ENCODE measurements around the gene TDRD10.

DNA sequence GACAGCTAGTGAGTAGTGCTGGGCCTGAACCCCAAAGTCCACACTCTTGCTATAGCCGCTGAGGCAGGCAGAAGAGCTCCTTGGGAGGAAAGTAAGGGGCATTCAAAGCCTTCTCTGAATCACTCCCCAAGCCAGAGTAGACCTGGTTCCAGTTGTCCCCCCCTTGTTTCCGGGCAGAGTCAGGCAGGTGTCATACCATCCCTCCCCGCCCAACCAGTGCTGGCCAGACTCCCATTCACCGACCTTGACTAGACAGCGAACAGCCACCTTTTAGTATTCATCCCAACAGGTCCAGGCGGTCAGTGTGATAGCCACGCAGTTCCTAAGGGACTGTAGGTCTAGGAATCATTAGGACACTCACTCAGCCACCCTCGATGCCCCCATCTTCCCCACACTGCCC, 77.4 kb downstream of the TDRD10 start:
- TF ChIP-seq, protein P1, sequence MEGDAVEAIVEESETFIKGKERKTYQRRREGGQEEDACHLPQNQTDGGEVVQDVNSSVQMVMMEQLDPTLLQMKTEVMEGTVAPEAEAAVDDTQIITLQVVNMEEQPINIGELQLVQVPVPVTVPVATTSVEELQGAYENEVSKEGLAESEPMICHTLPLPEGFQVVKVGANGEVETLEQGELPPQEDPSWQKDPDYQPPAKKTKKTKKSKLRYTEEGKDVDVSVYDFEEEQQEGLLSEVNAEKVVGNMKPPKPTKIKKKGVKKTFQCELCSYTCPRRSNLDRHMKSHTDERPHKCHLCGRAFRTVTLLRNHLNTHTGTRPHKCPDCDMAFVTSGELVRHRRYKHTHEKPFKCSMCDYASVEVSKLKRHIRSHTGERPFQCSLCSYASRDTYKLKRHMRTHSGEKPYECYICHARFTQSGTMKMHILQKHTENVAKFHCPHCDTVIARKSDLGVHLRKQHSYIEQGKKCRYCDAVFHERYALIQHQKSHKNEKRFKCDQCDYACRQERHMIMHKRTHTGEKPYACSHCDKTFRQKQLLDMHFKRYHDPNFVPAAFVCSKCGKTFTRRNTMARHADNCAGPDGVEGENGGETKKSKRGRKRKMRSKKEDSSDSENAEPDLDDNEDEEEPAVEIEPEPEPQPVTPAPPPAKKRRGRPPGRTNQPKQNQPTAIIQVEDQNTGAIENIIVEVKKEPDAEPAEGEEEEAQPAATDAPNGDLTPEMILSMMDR (conservative IDR thresholded peaks at IDR 0.05; ENCODE audit: low read depth, low read length): no peak
- no peak for TF ChIP-seq EZH2phosphoT487 (IDR thresholded peaks at IDR 0.05; ENCODE audit: borderline replicate concordance, low read length)
